Measurements from ENCODE around the gene KDM6A. TPM values are rescaled to one million over a fixed set of nuclear protein-coding genes. Genes with fewer than 3 reads are reported as not detected.

Gene KDM6A
- total RNA-seq, 2 donors from 2014 or later: 20.8 to 30.7 TPM

DNA sequence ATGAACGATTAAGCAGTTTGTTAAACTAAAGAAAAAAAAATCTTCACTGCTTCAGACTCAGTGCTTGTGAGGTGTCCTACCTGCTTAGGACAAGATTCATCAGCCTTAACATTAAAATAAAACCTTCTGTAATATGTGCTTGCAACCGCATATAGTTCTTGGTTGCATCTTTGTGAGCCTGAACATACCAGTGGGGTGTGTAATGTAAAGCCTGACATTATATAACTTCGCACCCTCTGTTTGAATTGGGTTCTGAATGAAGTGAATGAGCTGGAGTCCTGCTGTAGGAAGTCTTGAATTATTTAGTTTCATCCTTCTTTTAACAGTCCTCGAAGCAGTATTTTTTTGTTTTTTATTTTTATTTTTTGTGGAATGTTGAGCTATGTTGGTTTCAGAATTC, 3.1 kb downstream of the KDM6A start:
- Histone ChIP-seq H3K27me3 (no peaks in the 10 kb centered on the region), H3K27ac (no peak overlapping the region), H3K4me3 (no peak overlapping the region), H3K4me1 (peaks cover under 1% of the 10 kb centered on the region), H3K9me3 (no peaks in the 10 kb centered on the region), H3K36me3 (replicated peaks in 1 of 2; ENCODE audit: insufficient read depth in 1 of 2, low read depth in 2 of 2) (no peaks in the 10 kb centered on the region)
- ATAC-seq (no peak), DNase-seq (no peak)
- TF ChIP-seq, protein P1, sequence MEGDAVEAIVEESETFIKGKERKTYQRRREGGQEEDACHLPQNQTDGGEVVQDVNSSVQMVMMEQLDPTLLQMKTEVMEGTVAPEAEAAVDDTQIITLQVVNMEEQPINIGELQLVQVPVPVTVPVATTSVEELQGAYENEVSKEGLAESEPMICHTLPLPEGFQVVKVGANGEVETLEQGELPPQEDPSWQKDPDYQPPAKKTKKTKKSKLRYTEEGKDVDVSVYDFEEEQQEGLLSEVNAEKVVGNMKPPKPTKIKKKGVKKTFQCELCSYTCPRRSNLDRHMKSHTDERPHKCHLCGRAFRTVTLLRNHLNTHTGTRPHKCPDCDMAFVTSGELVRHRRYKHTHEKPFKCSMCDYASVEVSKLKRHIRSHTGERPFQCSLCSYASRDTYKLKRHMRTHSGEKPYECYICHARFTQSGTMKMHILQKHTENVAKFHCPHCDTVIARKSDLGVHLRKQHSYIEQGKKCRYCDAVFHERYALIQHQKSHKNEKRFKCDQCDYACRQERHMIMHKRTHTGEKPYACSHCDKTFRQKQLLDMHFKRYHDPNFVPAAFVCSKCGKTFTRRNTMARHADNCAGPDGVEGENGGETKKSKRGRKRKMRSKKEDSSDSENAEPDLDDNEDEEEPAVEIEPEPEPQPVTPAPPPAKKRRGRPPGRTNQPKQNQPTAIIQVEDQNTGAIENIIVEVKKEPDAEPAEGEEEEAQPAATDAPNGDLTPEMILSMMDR (IDR thresholded peaks at IDR 0.05): no peak
- no peak for TF ChIP-seq POLR2A (IDR thresholded peaks at IDR 0.05)
- 7 to 17% methylated on average over 4 of the region's 4 CpGs for WGBS, 2 donors
- intact Hi-C loops (cut with DNase I): no loop called here

DNA sequence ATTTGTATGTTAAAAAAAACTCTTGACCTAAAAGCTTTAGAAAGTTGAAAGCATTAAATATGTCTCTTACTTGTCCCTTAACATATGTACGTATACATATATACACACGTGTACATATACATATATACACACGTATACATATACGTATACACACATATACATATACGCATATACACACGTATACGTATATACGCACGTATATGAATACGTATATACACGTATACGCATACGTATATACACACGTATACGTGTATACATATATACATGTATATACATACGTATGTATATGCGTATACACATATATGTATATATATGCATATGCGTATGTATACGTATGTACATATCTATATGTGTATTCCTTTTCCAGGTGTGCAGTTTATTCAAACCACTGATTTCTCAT, 3.8 kb downstream of the KDM6A start:
- TF ChIP-seq POLR2A (IDR thresholded peaks at IDR 0.05): no peak
- TF ChIP-seq, protein P1 (IDR thresholded peaks at IDR 0.05): no peak
- Histone ChIP-seq H3K27ac (no peak overlapping the region), H3K36me3 (replicated peaks in 1 of 2; ENCODE audit: insufficient read depth in 1 of 2, low read depth in 2 of 2) (no peaks in the 10 kb centered on the region), H3K4me1 (no peaks in the 10 kb centered on the region), H3K27me3 (no peaks in the 10 kb centered on the region), H3K9me3 (no peaks in the 10 kb centered on the region), H3K4me3 (no peak overlapping the region)
- DNase-seq (no peak), ATAC-seq (no peak)
- WGBS, 2 donors: 74 to 84% methylated on average over 19 of the region's 19 CpGs
- intact Hi-C loops (cut with DNase I): no loop called here

DNA sequence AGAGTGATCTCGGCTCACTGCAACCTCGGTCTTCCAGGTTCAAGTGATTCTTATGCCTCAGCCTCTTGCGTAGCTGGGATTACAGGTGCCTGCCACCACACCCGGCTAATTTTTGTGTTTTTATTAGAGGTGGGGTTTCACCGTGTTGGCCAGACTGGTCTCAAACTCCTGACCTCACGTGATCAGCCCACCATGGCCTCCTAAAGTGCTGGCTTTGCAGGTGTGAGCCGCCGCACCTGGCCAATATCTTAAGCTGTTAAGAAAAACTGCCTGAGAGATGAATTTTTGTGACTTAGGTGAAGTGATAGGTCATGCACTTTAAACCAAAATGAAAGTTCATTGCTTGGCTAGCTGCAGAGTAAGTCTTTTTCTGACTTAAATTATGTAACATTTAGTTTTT, 5.8 kb downstream of the KDM6A start:
- Histone ChIP-seq H3K4me3 (no peak overlapping the region), H3K9me3 (no peaks in the 10 kb centered on the region), H3K36me3 (replicated peaks in 1 of 2; ENCODE audit: insufficient read depth in 1 of 2, low read depth in 2 of 2) (no peaks in the 10 kb centered on the region), H3K27ac (no peak overlapping the region), H3K27me3 (no peaks in the 10 kb centered on the region), H3K4me1 (no peaks in the 10 kb centered on the region)
- no peak for ATAC-seq
- WGBS, 2 donors: 93 to 96% methylated on average over 4 to 7 of the region's 8 CpGs
- intact Hi-C loops (cut with DNase I): no loop called here
- no peak for TF ChIP-seq POLR2A (IDR thresholded peaks at IDR 0.05)
- TF ChIP-seq, protein P1 (IDR thresholded peaks at IDR 0.05): no peak
- no peak for DNase-seq

DNA sequence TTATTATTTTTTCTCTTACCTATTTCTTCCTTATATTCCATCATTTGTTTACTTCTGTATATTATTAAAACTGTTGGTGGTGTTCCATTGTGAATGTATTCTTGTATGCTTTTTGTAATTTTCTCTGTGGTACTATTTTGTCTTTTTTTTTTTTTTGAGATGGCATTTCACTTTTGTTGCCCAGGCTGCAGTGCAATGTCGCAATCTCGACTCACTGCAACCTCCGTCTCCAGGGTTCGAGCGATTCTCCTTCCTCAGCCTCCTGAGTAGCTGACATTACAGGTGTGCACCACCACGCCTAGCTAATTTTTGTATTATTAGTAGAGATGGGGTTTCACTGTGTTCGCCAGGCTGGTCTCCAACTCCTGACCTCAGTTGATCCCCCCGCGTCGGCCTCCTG, 8.6 kb downstream of the KDM6A start:
- WGBS, 2 donors: 86 to 100% methylated on average over 7 to 8 of the region's 10 CpGs
- Histone ChIP-seq H3K4me1 (no peaks in the 10 kb centered on the region), H3K9me3 (no peaks in the 10 kb centered on the region), H3K36me3 (replicated peaks in 1 of 2; ENCODE audit: insufficient read depth in 1 of 2, low read depth in 2 of 2) (no peaks in the 10 kb centered on the region), H3K27me3 (no peaks in the 10 kb centered on the region), H3K27ac (no peak overlapping the region), H3K4me3 (no peak overlapping the region)
- no peak for ATAC-seq
- intact Hi-C loops (cut with DNase I): no loop called here
- DNase-seq: no peak
- TF ChIP-seq, protein P1 (IDR thresholded peaks at IDR 0.05): no peak
- no peak for TF ChIP-seq POLR2A (IDR thresholded peaks at IDR 0.05)

DNA sequence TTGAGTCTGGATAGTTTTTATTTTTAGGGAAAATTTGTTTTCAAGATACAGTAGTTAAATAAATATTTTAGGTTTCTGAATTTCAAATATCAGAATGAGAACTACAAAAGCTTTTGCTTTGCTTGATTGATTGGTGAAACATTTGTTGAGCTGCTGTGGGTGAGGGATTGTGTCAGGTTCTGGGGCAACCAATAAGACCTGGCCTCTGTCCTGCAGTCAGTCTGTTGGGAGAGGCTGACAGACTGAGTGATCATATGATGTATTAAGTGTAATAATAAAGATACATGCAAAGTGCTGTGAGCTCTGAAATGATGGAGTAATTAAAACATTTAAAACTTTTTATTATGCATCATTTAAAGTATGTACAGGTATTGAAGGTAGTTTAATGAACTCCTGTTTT, 9.6 kb downstream of the KDM6A start:
- TF ChIP-seq, protein P1 (IDR thresholded peaks at IDR 0.05): no peak
- no peak for TF ChIP-seq POLR2A (IDR thresholded peaks at IDR 0.05)
- no peak overlapping the region for H3K4me3 ChIP-seq
- intact Hi-C loops (cut with DNase I): no loop called here
- H3K4me1 ChIP-seq: no peaks in the 10 kb centered on the region
- H3K9me3 ChIP-seq: no peaks in the 10 kb centered on the region
- H3K27ac ChIP-seq: no peak overlapping the region
- H3K36me3 ChIP-seq (replicated peaks in 1 of 2; ENCODE audit: insufficient read depth in 1 of 2, low read depth in 2 of 2): no peaks in the 10 kb centered on the region
- H3K27me3 ChIP-seq: no peaks in the 10 kb centered on the region
- ATAC-seq (no peak), DNase-seq (no peak)

All from body of pancreas (tissue), 4 donors.